Measurements from ENCODE around the gene SPAG8.
A peak's percentile ranks its signal among the peaks of the same experiment; 100 is the strongest.

SPAG8 gene

DNA sequence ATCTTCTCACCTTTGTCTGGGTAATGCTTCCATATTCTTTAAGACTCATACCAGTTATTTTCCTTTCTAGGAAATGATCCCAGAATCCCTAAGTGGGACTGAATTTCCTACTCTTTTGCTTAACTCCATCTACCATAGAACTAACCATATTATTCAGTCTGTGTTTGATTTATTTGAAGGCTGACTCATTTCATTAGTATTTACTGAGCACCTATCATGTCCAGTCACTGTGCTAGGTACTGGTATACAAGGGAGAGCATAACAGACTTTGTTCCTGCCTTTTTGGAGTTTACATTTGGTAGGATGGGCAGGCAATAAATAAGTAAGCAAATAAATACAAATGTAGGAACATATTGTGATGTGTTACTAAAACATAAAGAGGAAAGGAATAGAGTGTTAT lies 16.4 kb downstream of the SPAG8 start:
- Mint-ChIP-seq H3K9me3 (no peaks in the 10 kb centered on the region), H3K4me3 (no peak overlapping the region), H3K4me1 (peaks cover 13% of the 10 kb centered on the region), H3K36me3 (ENCODE audit: insufficient read depth) (peaks cover 9% of the 10 kb centered on the region), H3K27ac (ENCODE audit: low read depth) (no peak overlapping the region), H3K27me3 (no peaks in the 10 kb centered on the region)
- no peak for DNase-seq (ENCODE audit: low spot score in 2 of 2)
- ATAC-seq (replicated peaks; ENCODE audit: extremely low read depth, poor library complexity, severe bottlenecking) = no peak

GRCh38 chr9:35793461-35793860 lies 18.6 kb downstream of the SPAG8 start:
- no peak for DNase-seq (ENCODE audit: low spot score in 2 of 2)
- H3K27ac Mint-ChIP-seq (ENCODE audit: low read depth) = peak overlapping the region; percentile 2
- peaks cover 7% of the 10 kb centered on the region for H3K36me3 Mint-ChIP-seq (ENCODE audit: insufficient read depth)
- no peak for ATAC-seq (replicated peaks; ENCODE audit: extremely low read depth, poor library complexity, severe bottlenecking)
- H3K4me1 Mint-ChIP-seq = peaks cover 13% of the 10 kb centered on the region
- H3K27me3 Mint-ChIP-seq = no peaks in the 10 kb centered on the region
- H3K9me3 Mint-ChIP-seq = no peaks in the 10 kb centered on the region
- H3K4me3 Mint-ChIP-seq = no peak overlapping the region

DNA sequence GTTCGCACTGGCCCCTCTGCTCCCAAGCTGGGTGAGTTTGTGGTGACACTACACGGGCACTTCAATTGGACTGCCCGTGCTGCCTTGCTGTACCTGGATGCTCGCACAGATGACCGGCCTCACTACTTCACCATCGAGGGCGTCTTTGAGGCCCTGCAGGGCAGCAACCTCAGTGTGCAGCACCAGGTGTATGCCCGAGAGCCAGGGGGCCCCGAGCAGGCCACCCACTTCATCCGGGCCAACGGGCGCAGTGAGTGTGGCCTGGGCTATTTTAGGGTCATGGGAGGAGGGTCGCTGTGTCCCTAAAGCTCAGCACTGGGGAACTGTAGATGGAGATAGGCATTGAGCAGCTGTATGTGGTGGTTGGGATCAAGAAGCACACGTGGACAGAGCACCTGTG lies 19.2 kb downstream of the SPAG8 start:
- Mint-ChIP-seq H3K9me3 (no peaks in the 10 kb centered on the region), H3K4me1 (peaks cover 13% of the 10 kb centered on the region), H3K36me3 (ENCODE audit: insufficient read depth) (peaks cover 7% of the 10 kb centered on the region), H3K4me3 (no peak overlapping the region), H3K27ac (ENCODE audit: low read depth) (no peak overlapping the region), H3K27me3 (no peaks in the 10 kb centered on the region)
- no peak for ATAC-seq (replicated peaks; ENCODE audit: extremely low read depth, poor library complexity, severe bottlenecking)
- DNase-seq (ENCODE audit: low spot score in 2 of 2) = no peak

- peaks cover 13% of the 10 kb centered on the region for H3K4me1 Mint-ChIP-seq
- no peak overlapping the region for H3K27ac Mint-ChIP-seq (ENCODE audit: low read depth)
- H3K27me3 Mint-ChIP-seq = no peaks in the 10 kb centered on the region
- peaks cover 10% of the 10 kb centered on the region for H3K36me3 Mint-ChIP-seq (ENCODE audit: insufficient read depth)
- H3K9me3 Mint-ChIP-seq = no peaks in the 10 kb centered on the region
- DNase-seq (ENCODE audit: low spot score in 2 of 2) = no peak
- ATAC-seq (replicated peaks; ENCODE audit: extremely low read depth, poor library complexity, severe bottlenecking) = no peak
- H3K4me3 Mint-ChIP-seq = no peak overlapping the region
Observed at GRCh38 chr9:35792024-35792813, 19.8 kb downstream of the SPAG8 start.

- Mint-ChIP-seq H3K4me1 (peaks cover 13% of the 10 kb centered on the region), H3K9me3 (no peaks in the 10 kb centered on the region), H3K36me3 (ENCODE audit: insufficient read depth) (peaks cover 14% of the 10 kb centered on the region), H3K4me3 (no peak within 1 kb of the TSS), H3K27ac (ENCODE audit: low read depth) (peak within 1 kb of the TSS; percentile 61), H3K27me3 (no peaks in the 10 kb centered on the region)
- DNase-seq (ENCODE audit: low spot score in 2 of 2) (no peak), ATAC-seq (replicated peaks; ENCODE audit: extremely low read depth, poor library complexity, severe bottlenecking) (no peak)
Observed at GRCh38 chr9:35791297-35791921, 20.7 kb downstream of the SPAG8 start, which contains the start of gene NPR2. NPR2 (plus strand) TSS chr9:35791591; CDS start chr9:35792409, 818 bp downstream.

DNA sequence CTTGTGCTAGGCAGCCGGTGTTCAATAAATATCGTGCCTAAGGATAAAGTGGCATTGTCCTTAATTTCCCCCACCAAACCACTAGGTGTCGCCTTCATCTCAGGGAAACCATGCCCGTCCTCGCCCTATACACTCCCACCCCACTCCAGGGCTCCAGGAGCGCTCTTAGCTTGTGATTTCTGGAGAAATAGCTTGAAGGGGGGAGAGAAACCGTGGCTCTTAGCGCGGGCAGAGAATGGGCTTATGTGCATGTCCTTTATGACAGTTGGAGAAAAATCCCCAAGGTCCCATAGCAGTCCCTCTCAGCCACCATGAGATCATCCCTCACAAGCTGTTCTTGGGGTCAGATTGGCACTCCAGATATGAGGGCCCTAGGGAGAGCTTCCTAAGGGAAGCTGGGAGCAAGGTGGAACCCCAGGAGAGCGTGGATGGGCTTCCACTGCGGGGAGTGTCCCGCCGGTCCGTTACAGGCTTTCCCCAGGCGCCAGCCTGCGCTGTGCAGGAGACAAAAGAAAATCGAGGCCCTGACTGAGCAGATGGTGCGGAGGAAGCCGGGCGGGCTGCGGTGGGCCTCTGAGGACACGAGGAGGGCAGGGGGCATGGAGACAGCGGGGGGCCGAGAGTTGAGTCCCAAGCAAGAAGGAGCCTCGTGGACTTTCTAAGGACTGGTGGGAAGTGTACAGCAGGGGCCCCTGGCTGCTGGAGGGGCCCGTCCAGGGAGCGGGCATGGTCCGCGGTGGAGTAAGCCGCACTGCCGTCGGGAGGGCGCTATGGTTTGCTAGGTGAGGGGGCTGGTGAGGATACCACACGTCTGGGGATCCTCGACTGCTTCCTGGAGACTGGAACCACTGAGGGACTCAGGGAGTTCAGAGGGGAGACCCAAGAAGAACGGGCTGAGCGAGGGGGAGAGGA lies 21.4 kb downstream of the SPAG8 start:
- peak; percentile 80 for ATAC-seq (replicated peaks; ENCODE audit: extremely low read depth, poor library complexity, severe bottlenecking)

DNA sequence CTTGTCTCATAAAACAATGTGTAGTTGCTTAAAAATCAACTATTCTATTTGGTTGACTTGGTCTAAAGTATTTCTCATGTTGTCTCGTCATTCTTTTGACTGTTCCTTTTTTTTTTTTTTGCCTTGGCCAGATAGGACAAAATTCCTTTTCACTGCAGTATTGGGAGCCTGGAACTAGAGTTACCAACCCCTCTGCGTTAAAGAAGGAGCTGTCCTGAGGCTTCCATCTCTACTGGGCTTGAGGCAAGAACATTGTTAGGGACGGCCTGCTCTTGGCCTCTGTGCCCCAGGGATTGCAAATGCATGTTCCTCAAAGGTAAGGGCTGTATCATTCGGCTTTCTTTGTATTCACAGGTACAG lies 22.1 kb downstream of the SPAG8 start:
- H3K4me1 Mint-ChIP-seq = peaks cover 13% of the 10 kb centered on the region
- H3K36me3 Mint-ChIP-seq (ENCODE audit: insufficient read depth) = peaks cover 13% of the 10 kb centered on the region
- no peak for DNase-seq (ENCODE audit: low spot score in 2 of 2)
- no peak for ATAC-seq (replicated peaks; ENCODE audit: extremely low read depth, poor library complexity, severe bottlenecking)
- peak overlapping the region; percentile 61 for H3K27ac Mint-ChIP-seq (ENCODE audit: low read depth)
- H3K4me3 Mint-ChIP-seq = no peak overlapping the region
- H3K9me3 Mint-ChIP-seq = no peaks in the 10 kb centered on the region
- no peaks in the 10 kb centered on the region for H3K27me3 Mint-ChIP-seq

More for the DNA sequence above, 21.4 kb downstream of the SPAG8 start:
- Mint-ChIP-seq H3K36me3 (ENCODE audit: insufficient read depth) (peaks cover 15% of the 10 kb centered on the region), H3K4me1 (peaks cover 13% of the 10 kb centered on the region), H3K27ac (ENCODE audit: low read depth) (peak overlapping the region; percentile 61), H3K27me3 (no peaks in the 10 kb centered on the region), H3K4me3 (no peak overlapping the region), H3K9me3 (no peaks in the 10 kb centered on the region)
- DNase-seq (ENCODE audit: low spot score in 2 of 2) = peak; percentile 36 to 51

DNA sequence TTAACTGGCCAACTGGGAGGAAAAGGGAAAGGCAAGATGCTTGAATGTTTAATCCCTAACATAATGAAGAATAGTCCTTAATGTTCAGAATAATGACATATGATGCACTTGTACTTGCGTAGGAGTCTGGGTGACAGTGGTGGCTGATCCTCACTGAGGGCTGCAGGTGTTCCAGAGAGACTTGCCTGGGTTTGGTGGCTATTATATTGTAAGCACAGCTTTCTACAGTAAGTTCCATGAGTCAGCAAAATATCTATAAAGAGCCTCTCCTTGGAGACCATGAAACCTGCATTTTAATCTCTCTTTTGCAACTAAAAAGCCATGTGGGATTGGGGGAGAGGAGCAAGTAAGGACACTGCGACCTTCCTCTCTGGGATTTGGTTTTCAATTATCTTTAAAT lies 22.5 kb downstream of the SPAG8 start:
- no peak for DNase-seq (ENCODE audit: low spot score in 2 of 2)
- Mint-ChIP-seq H3K27me3 (no peaks in the 10 kb centered on the region), H3K36me3 (ENCODE audit: insufficient read depth) (peaks cover 13% of the 10 kb centered on the region), H3K9me3 (no peaks in the 10 kb centered on the region), H3K4me3 (no peak overlapping the region), H3K27ac (ENCODE audit: low read depth) (no peak overlapping the region), H3K4me1 (peaks cover 12% of the 10 kb centered on the region)
- no peak for ATAC-seq (replicated peaks; ENCODE audit: extremely low read depth, poor library complexity, severe bottlenecking)

- Mint-ChIP-seq H3K36me3 (ENCODE audit: insufficient read depth) (peaks cover 14% of the 10 kb centered on the region), H3K27ac (ENCODE audit: low read depth) (no peak overlapping the region), H3K27me3 (no peaks in the 10 kb centered on the region), H3K4me1 (peaks cover 5% of the 10 kb centered on the region), H3K4me3 (no peak overlapping the region), H3K9me3 (no peaks in the 10 kb centered on the region)
- no peak for DNase-seq (ENCODE audit: low spot score in 2 of 2)
- ATAC-seq (replicated peaks; ENCODE audit: extremely low read depth, poor library complexity, severe bottlenecking) = no peak
Observed at GRCh38 chr9:35783418-35783817, 28.6 kb downstream of the SPAG8 start.

GRCh38 chr9:35781066-35781465 lies 31.0 kb downstream of the SPAG8 start:
- Mint-ChIP-seq H3K4me3 (no peak overlapping the region), H3K36me3 (ENCODE audit: insufficient read depth) (peaks cover 9% of the 10 kb centered on the region), H3K4me1 (peaks cover 5% of the 10 kb centered on the region), H3K27me3 (no peaks in the 10 kb centered on the region), H3K9me3 (no peaks in the 10 kb centered on the region), H3K27ac (ENCODE audit: low read depth) (no peak overlapping the region)
- DNase-seq (ENCODE audit: low spot score in 2 of 2) (no peak), ATAC-seq (replicated peaks; ENCODE audit: extremely low read depth, poor library complexity, severe bottlenecking) (no peak)

GRCh38 chr9:35778496-35778895 lies 33.6 kb downstream of the SPAG8 start:
- no peak overlapping the region for H3K4me3 Mint-ChIP-seq
- no peaks in the 10 kb centered on the region for H3K27me3 Mint-ChIP-seq
- peak overlapping the region; percentile 23 for H3K27ac Mint-ChIP-seq (ENCODE audit: low read depth)
- peaks cover 12% of the 10 kb centered on the region for H3K4me1 Mint-ChIP-seq
- H3K9me3 Mint-ChIP-seq = no peaks in the 10 kb centered on the region
- peaks cover 3% of the 10 kb centered on the region for H3K36me3 Mint-ChIP-seq (ENCODE audit: insufficient read depth)
- DNase-seq (ENCODE audit: low spot score in 2 of 2) (no peak), ATAC-seq (replicated peaks; ENCODE audit: extremely low read depth, poor library complexity, severe bottlenecking) (no peak)

GRCh38 chr9:35776018-35776417 lies 36.0 kb downstream of the SPAG8 start:
- DNase-seq (ENCODE audit: low spot score in 2 of 2) (no peak), ATAC-seq (replicated peaks; ENCODE audit: extremely low read depth, poor library complexity, severe bottlenecking) (no peak)
- H3K4me1 Mint-ChIP-seq = peaks cover 8% of the 10 kb centered on the region
- peaks cover 3% of the 10 kb centered on the region for H3K36me3 Mint-ChIP-seq (ENCODE audit: insufficient read depth)
- H3K4me3 Mint-ChIP-seq = no peak overlapping the region
- H3K27me3 Mint-ChIP-seq = no peaks in the 10 kb centered on the region
- H3K27ac Mint-ChIP-seq (ENCODE audit: low read depth) = no peak overlapping the region
- H3K9me3 Mint-ChIP-seq = no peaks in the 10 kb centered on the region
